B cell (primary cell): ENCODE measurements around the gene ECT2. TPM values are rescaled to one million over a fixed set of nuclear protein-coding genes. Genes with fewer than 3 reads are reported as not detected.

Source experiments
- ATAC-seq: fragments of 200-7000 bp; cut with Tn5 transposase; one replicate; pipeline ENCODE4 v1.10.0; 2021; ENCODE audit warnings: low read depth, mild to moderate bottlenecking, moderate number of reproducible peaks, moderate library complexity
- CTCF ChIA-PET: fragments of 350-600 bp; sonication (Branson Sonifier 250); formaldehyde crosslinking; loops from one replicate; lab custom pipeline; 2021; ENCODE audit warnings: antibody characterized with exemption, inconsistent platforms; lab: Charles Lee
- POLR2A ChIA-PET: fragments of 350-600 bp; sonication (Branson Sonifier 250); formaldehyde crosslinking; loops from one replicate; lab custom pipeline; 2021; ENCODE audit warnings: antibody characterized with exemption; lab: Charles Lee
- DNase-seq: peaks from one replicate; pipeline ENCODE4 v3.0.0; 2013
- H2AFZ ChIP-seq: 2 replicates; pipeline ENCODE4 v1.6.1; 2012; ENCODE audit warnings: mild to moderate bottlenecking, low read depth, low read length; ENCODE audit not compliant: insufficient read depth, poor library complexity, severe bottlenecking
- H3K27ac ChIP-seq, 2 donors: 1 replicate in 1 of 2; 2 replicates in 1 of 2; pipeline ENCODE4 v1.5.1; 2012 to 2013; ENCODE audit warnings: low read length in 2 of 2, mild to moderate bottlenecking in 2 of 2, moderate library complexity in 1 of 2
- H3K27me3 ChIP-seq, 4 experiments: fragments of 200-600 bp in 1 of 4; sonication (generic) in 1 of 4; replicated peaks in 1 of 4; 1 replicate in 2 of 4; 2 replicates in 2 of 4; pipeline versions ENCODE4 v1.6.1 to v1.7.0; 2013 to 2016; ENCODE audit warnings: low read length in 3 of 4, mild to moderate bottlenecking in 2 of 4, mixed read lengths in 1 of 4, moderate library complexity in 1 of 4; ENCODE audit not compliant: insufficient read depth in 4 of 4, control insufficient read depth in 3 of 4; ENCODE audit errors: control extremely low read depth in 1 of 4
- H3K36me3 ChIP-seq, 2 experiments: replicated peaks in 1 of 2; 1 replicate in 1 of 2; 2 replicates in 1 of 2; pipeline versions ENCODE4 v1.6.1 to v1.7.1; 2013; ENCODE audit warnings: low read length in 1 of 2; ENCODE audit not compliant: insufficient read depth in 2 of 2, control insufficient read depth in 1 of 2; ENCODE audit errors: control extremely low read depth in 1 of 2, extremely low read depth in 1 of 2
- H3K4me1 ChIP-seq, 2 donors: fragments of 200-600 bp in 1 of 2; sonication (generic) in 1 of 2; 1 replicate in 1 of 2; 2 replicates in 1 of 2; pipeline versions ENCODE4 v1.5.1 to v1.6.1; 2013 to 2017; ENCODE audit warnings: low read length in 2 of 2; ENCODE audit not compliant: control insufficient read depth in 2 of 2, insufficient read depth in 2 of 2
- H3K4me2 ChIP-seq: replicated peaks from 2 replicates; pipeline ENCODE3; 2012; ENCODE audit warnings: mild to moderate bottlenecking, low read depth, low read length; ENCODE audit not compliant: poor library complexity, severe bottlenecking
- H3K4me3 ChIP-seq, 5 experiments: fragments of 200-600 bp in 1 of 5; sonication (generic) in 1 of 5; 1 replicate in 3 of 5; 2 replicates in 2 of 5; pipeline versions ENCODE4 v1.5.1 to v1.7.0; 2011 to 2016; ENCODE audit warnings: low read length in 4 of 5, mild to moderate bottlenecking in 4 of 5, low read depth in 2 of 5, control low read depth in 1 of 5, moderate library complexity in 1 of 5; ENCODE audit not compliant: insufficient read depth in 1 of 5; ENCODE audit errors: control extremely low read depth in 1 of 5, extremely low read depth in 1 of 5
- H3K79me2 ChIP-seq: fragments of 200-600 bp; sonication (generic); one replicate; pipeline ENCODE4 v1.6.0; 2016; ENCODE audit warnings: low read length; ENCODE audit not compliant: control insufficient read depth, insufficient read depth
- H3K9ac ChIP-seq: fragments of 200-600 bp; sonication (generic); 2 replicates; pipeline ENCODE4 v1.6.1; 2017; ENCODE audit warnings: mild to moderate bottlenecking, low read length, moderate library complexity
- H3K9me3 ChIP-seq, 3 donors: one replicate each; pipeline versions ENCODE4 v1.6.1 to v1.7.1; 2013; ENCODE audit warnings: low read length in 2 of 3; ENCODE audit not compliant: control insufficient read depth in 2 of 3, insufficient read depth in 1 of 3; ENCODE audit errors: control extremely low read depth in 1 of 3
- H4K20me1 ChIP-seq: 2 replicates; pipeline ENCODE4 v1.6.0; 2012; ENCODE audit warnings: mild to moderate bottlenecking, low read length; ENCODE audit not compliant: insufficient read depth, control insufficient read depth, poor library complexity, severe bottlenecking
- H3K27ac Mint-ChIP-seq: one replicate; pipeline ENCODE4 v1.8.0; 2021; ENCODE audit warnings: mixed read lengths
- H3K27me3 Mint-ChIP-seq: one replicate; pipeline ENCODE4 v1.8.0; 2021; ENCODE audit warnings: mixed read lengths
- H3K4me1 Mint-ChIP-seq: one replicate; pipeline ENCODE4 v1.8.0; 2021; ENCODE audit warnings: mixed read lengths
- H3K4me3 Mint-ChIP-seq: one replicate; pipeline ENCODE4 v1.8.0; 2021; ENCODE audit warnings: mixed read lengths
- H3K9me3 Mint-ChIP-seq: one replicate; pipeline ENCODE4 v1.8.0; 2022; ENCODE audit warnings: mixed read lengths; ENCODE audit not compliant: insufficient read depth
- EZH2 ChIP-seq: IDR thresholded peaks from 2 replicates; pipeline ENCODE4 v1.6.1; 2012; ENCODE audit warnings: borderline replicate concordance, low read depth, mild to moderate bottlenecking, moderate library complexity, low read length; ENCODE audit not compliant: insufficient read depth, poor library complexity, severe bottlenecking
- WGBS: methylation state at CpG from one replicate; pipeline ENCODE4 v1.1.5; 2013; ENCODE audit warnings: missing lambda C conversion rate; ENCODE audit not compliant: insufficient coverage; 5-methylcytosine and 5-hydroxymethylcytosine counted together
- intact Hi-C: fragments of 100-400 bp; cut with micrococcal nuclease; formaldehyde crosslinking; loops from one replicate; pipeline ENCODE4 v1.10.0; 2022
- polyA plus RNA-seq: library from polyadenylated mRNA; depleted of rRNA; stranded (reverse); fragments of >200 nt; gene quantifications from 2 replicates; pipeline ENCODE4 v1.2.3, GENCODE V29; 2012
- total RNA-seq, 2 donors: library from RNA; stranded (reverse); fragments of 120-200 nt in 1 of 2; gene quantifications; 1 replicate in 1 of 2; 2 replicates in 1 of 2; pipeline versions ENCODE4 v1.2.3 to v1.2.4, GENCODE V29; 2013 to 2022
- TF ChIP-seq, protein P1 (sequence below): fragments of 200-600 bp; IDR thresholded peaks from one replicate; pipeline ENCODE4 v1.8.0; 2022; ENCODE audit warnings: antibody characterized with exemption, mild to moderate bottlenecking

The ECT2 gene
- total and polyA plus RNA-seq, 2 donors (not counting 1 experiment from before 2014, with no cell fraction given) = 1.00 to 5.1 TPM

DNA sequence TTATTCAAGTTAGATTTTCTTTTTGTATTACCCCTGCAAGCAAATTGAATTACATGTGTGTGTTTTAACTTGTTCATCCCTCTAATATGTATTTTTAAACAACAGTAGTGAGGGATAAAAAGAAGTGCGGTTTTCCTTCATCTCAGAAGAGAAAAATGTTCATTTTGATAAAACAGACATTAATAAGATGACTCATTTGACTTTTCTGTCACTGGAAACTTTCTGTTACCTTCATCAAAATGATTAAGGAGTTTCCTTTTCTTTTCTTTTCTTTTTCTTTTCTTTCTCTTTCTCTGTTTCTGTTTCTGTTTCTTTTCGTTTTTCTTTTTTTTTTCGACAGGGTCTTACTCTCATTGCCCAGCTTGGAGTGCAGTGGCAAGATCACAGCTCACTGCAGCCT, 53.0 kb downstream of the ECT2 start:
- H3K4me3 Mint-ChIP-seq = no peak overlapping the region
- H2AFZ ChIP-seq = no peak overlapping the region
- H3K9me3 Mint-ChIP-seq = no peaks in the 10 kb centered on the region
- no peaks in the 10 kb centered on the region for H3K27me3 Mint-ChIP-seq
- peaks cover 0 to 1% of the 10 kb centered on the region in 2 experiments for H3K36me3 ChIP-seq
- ChIA-PET POLR2A (no interaction called here), CTCF (no interaction called here)
- no peak for DNase-seq
- intact Hi-C loops = no loop called here
- H3K27ac Mint-ChIP-seq = no peak overlapping the region
- no peaks in the 10 kb centered on the region for H3K9me3 ChIP-seq
- no peak overlapping the region for H3K27ac ChIP-seq
- no peak overlapping the region for H3K4me2 ChIP-seq
- H3K79me2 ChIP-seq = no peaks in the 10 kb centered on the region
- H3K4me1 ChIP-seq = no peaks in the 10 kb centered on the region
- WGBS = 73% methylated on average over 2 of the region's 3 CpGs
- H3K27me3 ChIP-seq = no peaks in the 10 kb centered on the region
- H3K9ac ChIP-seq = no peak overlapping the region
- TF ChIP-seq, protein P1, sequence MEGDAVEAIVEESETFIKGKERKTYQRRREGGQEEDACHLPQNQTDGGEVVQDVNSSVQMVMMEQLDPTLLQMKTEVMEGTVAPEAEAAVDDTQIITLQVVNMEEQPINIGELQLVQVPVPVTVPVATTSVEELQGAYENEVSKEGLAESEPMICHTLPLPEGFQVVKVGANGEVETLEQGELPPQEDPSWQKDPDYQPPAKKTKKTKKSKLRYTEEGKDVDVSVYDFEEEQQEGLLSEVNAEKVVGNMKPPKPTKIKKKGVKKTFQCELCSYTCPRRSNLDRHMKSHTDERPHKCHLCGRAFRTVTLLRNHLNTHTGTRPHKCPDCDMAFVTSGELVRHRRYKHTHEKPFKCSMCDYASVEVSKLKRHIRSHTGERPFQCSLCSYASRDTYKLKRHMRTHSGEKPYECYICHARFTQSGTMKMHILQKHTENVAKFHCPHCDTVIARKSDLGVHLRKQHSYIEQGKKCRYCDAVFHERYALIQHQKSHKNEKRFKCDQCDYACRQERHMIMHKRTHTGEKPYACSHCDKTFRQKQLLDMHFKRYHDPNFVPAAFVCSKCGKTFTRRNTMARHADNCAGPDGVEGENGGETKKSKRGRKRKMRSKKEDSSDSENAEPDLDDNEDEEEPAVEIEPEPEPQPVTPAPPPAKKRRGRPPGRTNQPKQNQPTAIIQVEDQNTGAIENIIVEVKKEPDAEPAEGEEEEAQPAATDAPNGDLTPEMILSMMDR = no peak
- no peak for TF ChIP-seq EZH2
- ATAC-seq = no peak
- no peaks in the 10 kb centered on the region for H4K20me1 ChIP-seq
- H3K4me1 Mint-ChIP-seq = no peaks in the 10 kb centered on the region
- H3K4me3 ChIP-seq = no peak overlapping the region

DNA sequence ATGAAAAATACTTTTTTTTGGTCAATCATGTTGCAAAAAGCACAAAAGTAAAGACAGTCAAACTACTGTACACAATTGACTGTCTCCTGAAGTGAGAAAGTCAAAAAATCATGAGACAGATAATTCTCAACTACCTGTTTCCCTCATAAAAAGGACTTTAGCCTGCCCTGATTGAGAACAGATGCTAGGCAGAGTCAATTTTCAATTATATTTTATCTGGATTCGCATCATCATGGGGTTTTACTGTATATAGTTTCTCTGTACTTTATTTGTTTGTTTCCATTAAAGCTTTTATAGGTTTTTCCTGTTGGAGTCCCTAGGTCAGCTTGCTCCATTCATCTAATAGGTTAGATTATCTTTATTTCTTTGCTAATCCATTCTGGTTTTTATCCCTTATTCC, 53.8 kb downstream of the ECT2 start:
- no peak overlapping the region for H3K4me3 Mint-ChIP-seq
- Histone ChIP-seq H3K79me2 (no peaks in the 10 kb centered on the region), H3K9ac (no peak overlapping the region), H3K9me3 (no peaks in the 10 kb centered on the region), H3K4me1 (no peaks in the 10 kb centered on the region), H4K20me1 (no peaks in the 10 kb centered on the region), H3K4me3 (no peak overlapping the region), H3K27me3 (no peaks in the 10 kb centered on the region), H3K27ac (no peak overlapping the region), H3K4me2 (no peak overlapping the region), H3K36me3 (peaks cover 0 to 1% of the 10 kb centered on the region in 2 experiments), H2AFZ (no peak overlapping the region)
- ATAC-seq (no peak), DNase-seq (no peak)
- no peaks in the 10 kb centered on the region for H3K9me3 Mint-ChIP-seq
- TF ChIP-seq, protein P1 = no peak
- CTCF ChIA-PET = interaction anchor here (0.7 kb wide), 1 partner anchor 111 kb away, joined by 3 read pairs; no protein-coding TSS in a partner anchor
- intact Hi-C loops = no loop called here
- H3K4me1 Mint-ChIP-seq = no peaks in the 10 kb centered on the region
- no peaks in the 10 kb centered on the region for H3K27me3 Mint-ChIP-seq
- WGBS = no CpG with 5 or more reads among the region's 1 CpG
- no peak overlapping the region for H3K27ac Mint-ChIP-seq
- POLR2A ChIA-PET = no interaction called here
